Skeletal muscle satellite cell (primary cell): ENCODE results near the gene NPHP4.

Experiments used
- H3K27me3 ChIP-seq: 2 replicates; pipeline ENCODE4 v1.7.0; 2013; ENCODE audit warnings: low read length; ENCODE audit not compliant: control insufficient read depth, insufficient read depth
- H3K36me3 ChIP-seq: 2 replicates; pipeline ENCODE4 v1.7.0; 2013; ENCODE audit warnings: mild to moderate bottlenecking, control low read depth, low read length; ENCODE audit not compliant: insufficient read depth
- H3K4me1 ChIP-seq: 2 replicates; pipeline ENCODE4 v1.7.0; 2013; ENCODE audit warnings: low read length; ENCODE audit not compliant: control insufficient read depth, insufficient read depth
- H3K4me2 ChIP-seq: 2 replicates; pipeline ENCODE4 v1.7.0; 2013; ENCODE audit warnings: mild to moderate bottlenecking, low read length
- H3K4me3 ChIP-seq: 2 replicates; pipeline ENCODE4 v1.7.0; 2013; ENCODE audit warnings: low read length
- H3K9ac ChIP-seq: 2 replicates; pipeline ENCODE4 v1.7.0; 2013; ENCODE audit warnings: mild to moderate bottlenecking, low read depth, low read length, moderate library complexity
- H3K9me3 ChIP-seq: replicated peaks from 2 replicates; pipeline ENCODE4 v1.7.0; 2013; ENCODE audit warnings: mild to moderate bottlenecking, control low read depth, low read length

NPHP4 gene

GRCh38 chr1:5863238-5863637 is 129.0 kb downstream of the NPHP4 start:
- Histone ChIP-seq H3K9me3 (no peaks in the 10 kb centered on the region), H3K36me3 (peaks cover 4% of the 10 kb centered on the region), H3K27me3 (no peaks in the 10 kb centered on the region), H3K4me1 (no peaks in the 10 kb centered on the region), H3K4me2 (no peak overlapping the region), H3K4me3 (no peak overlapping the region), H3K9ac (no peak overlapping the region)

GRCh38 chr1:5861871-5862825 is 130.1 kb downstream of the NPHP4 start:
- H3K9me3 ChIP-seq: no peaks in the 10 kb centered on the region
- H3K4me3 ChIP-seq: no peak overlapping the region
- H3K9ac ChIP-seq: no peak overlapping the region
- no peaks in the 10 kb centered on the region for H3K27me3 ChIP-seq
- H3K36me3 ChIP-seq: peaks cover 4% of the 10 kb centered on the region
- H3K4me2 ChIP-seq: no peak overlapping the region
- no peaks in the 10 kb centered on the region for H3K4me1 ChIP-seq

GRCh38 chr1:5860277-5860676 is 131.9 kb downstream of the NPHP4 start:
- Histone ChIP-seq H3K4me3 (no peak overlapping the region), H3K4me2 (no peak overlapping the region), H3K4me1 (no peaks in the 10 kb centered on the region), H3K36me3 (peaks cover 4% of the 10 kb centered on the region), H3K27me3 (no peaks in the 10 kb centered on the region), H3K9me3 (no peaks in the 10 kb centered on the region), H3K9ac (no peak overlapping the region)

- Histone ChIP-seq H3K9ac (no peak overlapping the region), H3K4me2 (no peak overlapping the region), H3K27me3 (no peaks in the 10 kb centered on the region), H3K36me3 (peaks cover 4% of the 10 kb centered on the region), H3K9me3 (no peaks in the 10 kb centered on the region), H3K4me1 (no peaks in the 10 kb centered on the region), H3K4me3 (no peak overlapping the region)
Measured at GRCh38 chr1:5859766-5860165, 132.5 kb downstream of the NPHP4 start.

- Histone ChIP-seq H3K36me3 (peaks cover 4% of the 10 kb centered on the region), H3K4me2 (no peak overlapping the region), H3K9ac (no peak overlapping the region), H3K4me1 (no peaks in the 10 kb centered on the region), H3K4me3 (no peak overlapping the region), H3K9me3 (no peaks in the 10 kb centered on the region), H3K27me3 (no peaks in the 10 kb centered on the region)
Measured at GRCh38 chr1:5858844-5859407, 133.3 kb downstream of the NPHP4 start.

- no peaks in the 10 kb centered on the region for H3K4me1 ChIP-seq
- peaks cover 4% of the 10 kb centered on the region for H3K36me3 ChIP-seq
- H3K9me3 ChIP-seq: no peaks in the 10 kb centered on the region
- no peak overlapping the region for H3K9ac ChIP-seq
- no peaks in the 10 kb centered on the region for H3K27me3 ChIP-seq
- H3K4me3 ChIP-seq: no peak overlapping the region
- H3K4me2 ChIP-seq: no peak overlapping the region
Measured at GRCh38 chr1:5858246-5858645, 134.0 kb downstream of the NPHP4 start.

- Histone ChIP-seq H3K4me2 (no peak overlapping the region), H3K36me3 (peaks cover 4% of the 10 kb centered on the region), H3K9me3 (no peaks in the 10 kb centered on the region), H3K9ac (no peak overlapping the region), H3K4me3 (no peak overlapping the region), H3K27me3 (no peaks in the 10 kb centered on the region), H3K4me1 (no peaks in the 10 kb centered on the region)
Measured at GRCh38 chr1:5857508-5858090, 134.6 kb downstream of the NPHP4 start.

- H3K9ac ChIP-seq: no peak overlapping the region
Measured at GRCh38 chr1:5857011-5857410, 135.2 kb downstream of the NPHP4 start.

GRCh38 chr1:5856246-5856815 is 135.9 kb downstream of the NPHP4 start:
- peaks cover 1% of the 10 kb centered on the region for H3K27me3 ChIP-seq
- H3K9ac ChIP-seq: no peak overlapping the region
- no peak overlapping the region for H3K4me3 ChIP-seq
- no peaks in the 10 kb centered on the region for H3K9me3 ChIP-seq
- no peak overlapping the region for H3K4me2 ChIP-seq
- H3K36me3 ChIP-seq: no peaks in the 10 kb centered on the region
- no peaks in the 10 kb centered on the region for H3K4me1 ChIP-seq

More at GRCh38 chr1:5857011-5857410, 135.2 kb downstream of the NPHP4 start:
- Histone ChIP-seq H3K36me3 (peaks cover 3% of the 10 kb centered on the region), H3K4me1 (no peaks in the 10 kb centered on the region), H3K27me3 (no peaks in the 10 kb centered on the region), H3K9me3 (no peaks in the 10 kb centered on the region), H3K4me3 (no peak overlapping the region), H3K4me2 (no peak overlapping the region)

GRCh38 chr1:5855196-5855897 is 136.9 kb downstream of the NPHP4 start:
- Histone ChIP-seq H3K9me3 (no peaks in the 10 kb centered on the region), H3K9ac (no peak overlapping the region), H3K27me3 (peaks cover 4% of the 10 kb centered on the region), H3K4me3 (no peak overlapping the region), H3K4me1 (no peaks in the 10 kb centered on the region), H3K4me2 (no peak overlapping the region), H3K36me3 (no peaks in the 10 kb centered on the region)

GRCh38 chr1:5854754-5855153 is 137.5 kb downstream of the NPHP4 start:
- Histone ChIP-seq H3K9ac (no peak overlapping the region), H3K4me3 (no peak overlapping the region), H3K4me1 (no peaks in the 10 kb centered on the region), H3K9me3 (no peaks in the 10 kb centered on the region), H3K4me2 (no peak overlapping the region), H3K27me3 (peaks cover 4% of the 10 kb centered on the region), H3K36me3 (no peaks in the 10 kb centered on the region)
